ENCODE measurements around the gene PRSS27.
A peak's percentile ranks its signal among the peaks of the same experiment; 100 is the strongest.

The PRSS27 gene

DNA sequence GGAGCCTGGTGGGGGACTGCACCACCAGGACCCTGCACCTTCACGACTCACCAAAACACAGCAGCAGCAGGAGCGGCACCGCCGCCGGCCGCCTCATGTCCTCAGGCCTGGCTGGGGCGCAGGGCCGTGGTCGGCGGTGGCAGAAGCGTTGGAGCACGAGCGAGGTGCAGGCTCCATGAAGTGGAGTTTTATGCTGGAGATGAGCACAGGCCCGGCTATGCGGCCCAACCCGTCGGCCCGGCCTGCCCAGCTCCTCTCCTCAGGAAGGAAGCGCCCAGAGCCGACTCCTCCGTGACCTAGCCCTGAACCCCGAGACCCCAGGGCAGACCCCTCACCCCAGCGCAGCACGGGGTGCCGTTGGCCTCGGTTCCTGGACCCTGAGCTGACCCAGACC lies at the start of gene PRSS27:
TSS of gene PRSS27 (minus strand) at position 161 of the 394 bp plus-strand sequence. CDS start at position 97, 64 bp downstream.
- no peak for DNase-seq (ENCODE audit: low read depth)
- TF ChIP-seq, protein P1, sequence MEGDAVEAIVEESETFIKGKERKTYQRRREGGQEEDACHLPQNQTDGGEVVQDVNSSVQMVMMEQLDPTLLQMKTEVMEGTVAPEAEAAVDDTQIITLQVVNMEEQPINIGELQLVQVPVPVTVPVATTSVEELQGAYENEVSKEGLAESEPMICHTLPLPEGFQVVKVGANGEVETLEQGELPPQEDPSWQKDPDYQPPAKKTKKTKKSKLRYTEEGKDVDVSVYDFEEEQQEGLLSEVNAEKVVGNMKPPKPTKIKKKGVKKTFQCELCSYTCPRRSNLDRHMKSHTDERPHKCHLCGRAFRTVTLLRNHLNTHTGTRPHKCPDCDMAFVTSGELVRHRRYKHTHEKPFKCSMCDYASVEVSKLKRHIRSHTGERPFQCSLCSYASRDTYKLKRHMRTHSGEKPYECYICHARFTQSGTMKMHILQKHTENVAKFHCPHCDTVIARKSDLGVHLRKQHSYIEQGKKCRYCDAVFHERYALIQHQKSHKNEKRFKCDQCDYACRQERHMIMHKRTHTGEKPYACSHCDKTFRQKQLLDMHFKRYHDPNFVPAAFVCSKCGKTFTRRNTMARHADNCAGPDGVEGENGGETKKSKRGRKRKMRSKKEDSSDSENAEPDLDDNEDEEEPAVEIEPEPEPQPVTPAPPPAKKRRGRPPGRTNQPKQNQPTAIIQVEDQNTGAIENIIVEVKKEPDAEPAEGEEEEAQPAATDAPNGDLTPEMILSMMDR (IDR thresholded peaks at IDR 0.05; ENCODE audit: control insufficient read depth, insufficient read depth, low read depth, low read length, missing control alignments): no peak
- H3K4me3 ChIP-seq (ENCODE audit: control insufficient read depth, low read depth, low read length): peak within 1 kb of the TSS; percentile 58

GRCh38 chr16:2769675-2770056 lies 49.6 kb upstream of the PRSS27 start:
- H3K4me3 ChIP-seq (ENCODE audit: control insufficient read depth, low read depth, low read length): no peak overlapping the region
- TF ChIP-seq, protein P1 (IDR thresholded peaks at IDR 0.05; ENCODE audit: control insufficient read depth, insufficient read depth, low read depth, low read length, missing control alignments): no peak
- DNase-seq (ENCODE audit: low read depth): no peak

- no peak overlapping the region for H3K4me3 ChIP-seq (ENCODE audit: control insufficient read depth, low read depth, low read length)
- DNase-seq (ENCODE audit: low read depth): no peak
- TF ChIP-seq, protein P1 (IDR thresholded peaks at IDR 0.05; ENCODE audit: control insufficient read depth, insufficient read depth, low read depth, low read length, missing control alignments): no peak
Observed at GRCh38 chr16:2769100-2769529, 49.1 kb upstream of the PRSS27 start.

- no peak for DNase-seq (ENCODE audit: low read depth)
- TF ChIP-seq, protein P1 (IDR thresholded peaks at IDR 0.05; ENCODE audit: control insufficient read depth, insufficient read depth, low read depth, low read length, missing control alignments): no peak
- H3K4me3 ChIP-seq (ENCODE audit: control insufficient read depth, low read depth, low read length): no peak overlapping the region
Observed at GRCh38 chr16:2768403-2769089, 48.5 kb upstream of the PRSS27 start.

- TF ChIP-seq, protein P1 (IDR thresholded peaks at IDR 0.05; ENCODE audit: control insufficient read depth, insufficient read depth, low read depth, low read length, missing control alignments): no peak
- no peak for DNase-seq (ENCODE audit: low read depth)
- H3K4me3 ChIP-seq (ENCODE audit: control insufficient read depth, low read depth, low read length): no peak overlapping the region
Observed at GRCh38 chr16:2767891-2768290, 47.9 kb upstream of the PRSS27 start.

DNA sequence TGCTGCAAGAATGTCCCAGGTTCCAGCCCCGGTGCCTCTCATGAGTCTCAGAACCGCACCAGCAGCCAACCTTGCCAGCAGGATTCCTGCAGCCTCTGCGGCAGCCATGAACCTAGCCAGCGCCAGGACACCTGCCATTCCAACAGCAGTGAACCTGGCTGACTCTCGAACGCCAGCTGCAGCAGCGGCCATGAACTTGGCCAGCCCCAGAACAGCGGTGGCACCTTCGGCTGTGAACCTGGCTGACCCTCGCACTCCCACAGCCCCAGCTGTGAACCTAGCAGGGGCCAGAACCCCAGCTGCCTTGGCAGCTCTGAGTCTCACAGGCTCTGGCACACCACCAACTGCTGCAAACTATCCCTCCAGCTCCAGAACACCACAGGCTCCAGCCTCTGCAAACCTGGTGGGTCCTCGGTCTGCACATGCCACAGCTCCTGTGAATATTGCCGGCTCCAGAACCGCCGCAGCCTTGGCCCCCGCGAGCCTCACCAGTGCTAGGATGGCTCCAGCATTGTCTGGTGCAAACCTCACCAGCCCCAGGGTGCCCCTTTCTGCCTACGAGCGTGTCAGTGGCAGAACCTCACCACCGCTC lies 47.2 kb upstream of the PRSS27 start:
- TF ChIP-seq, protein P1 (IDR thresholded peaks at IDR 0.05; ENCODE audit: control insufficient read depth, insufficient read depth, low read depth, low read length, missing control alignments): no peak
- no peak overlapping the region for H3K4me3 ChIP-seq (ENCODE audit: control insufficient read depth, low read depth, low read length)

More for the DNA sequence above, 47.2 kb upstream of the PRSS27 start:
- DNase-seq (ENCODE audit: low read depth): no peak
